Right lobe of liver (tissue), 6 donors: ENCODE data around the gene PPP3R1. TPM values are rescaled to one million over a fixed set of nuclear protein-coding genes. Genes with fewer than 3 reads are reported as not detected.
A peak's percentile ranks its signal among the peaks of the same experiment; 100 is the strongest.

Source experiments
- ATAC-seq, 4 donors: fragments of 200-7000 bp; cut with Tn5 transposase; one replicate each; pipeline ENCODE4 v1.9.1; 2020; ENCODE audit warnings: mild to moderate bottlenecking in 4 of 4, moderate library complexity in 4 of 4
- DNase-seq, 3 donors: peaks; one replicate each; pipeline ENCODE4 v3.0.0-alpha.2; 2020
- H3K27ac ChIP-seq, 3 donors: fragments of 200-600 bp; one replicate each; pipeline ENCODE4 v1.8.0; 2022
- H3K27me3 ChIP-seq, 2 donors: fragments of 200-600 bp; one replicate each; pipeline ENCODE4 v1.8.0; 2022
- H3K36me3 ChIP-seq, 4 donors: fragments of 200-600 bp; sonication (generic) in 1 of 4; one replicate each; pipeline versions ENCODE4 v1.5.1 to v1.8.0; 2017 to 2022; ENCODE audit warnings: control low read depth in 1 of 4
- H3K4me1 ChIP-seq, 4 donors: fragments of 200-600 bp; sonication (generic) in 1 of 4; one replicate each; pipeline versions ENCODE4 v1.5.1 to v1.8.0; 2017 to 2022; ENCODE audit warnings: control low read depth in 1 of 4
- H3K4me3 ChIP-seq, 3 donors: fragments of 200-600 bp; one replicate each; pipeline ENCODE4 v1.8.0; 2022
- H3K9me3 ChIP-seq, 4 donors: fragments of 200-600 bp; sonication (generic) in 1 of 4; one replicate each; pipeline versions ENCODE4 v1.5.1 to v1.8.0; 2017 to 2022; ENCODE audit warnings: control low read depth in 1 of 4
- POLR2A ChIP-seq: fragments of 450-650 bp; IDR thresholded peaks from one replicate; pipeline ENCODE4 v1.6.1; 2017; ENCODE audit warnings: antibody characterized with exemption, mild to moderate bottlenecking
- WGBS: methylation state at CpG from one replicate; pipeline ENCODE4 v1.1.6; 2018; ENCODE audit warnings: low coverage, low lambda C conversion rate; ENCODE audit not compliant: insufficient coverage; ENCODE audit errors: missing lambda C conversion rate; 5-methylcytosine and 5-hydroxymethylcytosine counted together
- intact Hi-C, 2 donors: fragments of 100-400 bp; cut with DNase I; formaldehyde crosslinking; loops; one replicate each; pipeline versions ENCODE4 v1.11.2 to v1.14.1; 2022
- total RNA-seq, 6 experiments: library from RNA; depleted of rRNA in 2 of 6; stranded (reverse); fragments of >200 nt in 2 of 6; fragmentation: NEBNext Ultra II Directional in 3 of 6; extraction: Animal tissue kit (Norgen Biotek cat#: 25700) in 3 of 6; gene quantifications; one replicate each; pipeline versions ENCODE4 v1.1.0 to v1.2.4, GENCODE V29; 2016 to 2023
- TF ChIP-seq, protein P1 (sequence below), 4 donors: fragments of 200-600 bp in 3 of 4; fragments of 450-650 bp in 1 of 4; IDR thresholded peaks; one replicate each; pipeline versions ENCODE4 v1.5.1 to v1.8.0; 2016 to 2022; ENCODE audit warnings: antibody characterized with exemption in 4 of 4, mild to moderate bottlenecking in 2 of 4
- donor health status: DM: no; HTN: yes; CAD: no.
- donor health status: DM: no; HTN: no; CAD: no.
- donor health status: DM: no; HTN: no; CAD: no.
- donor health status: DM: no; HTN: yes; CAD: no.
- donor health status: DM: no; HTN: yes; CAD: no.

PPP3R1 gene
- total RNA-seq, 6 experiments from 2014 or later, result 21.0 to 37.9 (median 27.2) TPM

DNA sequence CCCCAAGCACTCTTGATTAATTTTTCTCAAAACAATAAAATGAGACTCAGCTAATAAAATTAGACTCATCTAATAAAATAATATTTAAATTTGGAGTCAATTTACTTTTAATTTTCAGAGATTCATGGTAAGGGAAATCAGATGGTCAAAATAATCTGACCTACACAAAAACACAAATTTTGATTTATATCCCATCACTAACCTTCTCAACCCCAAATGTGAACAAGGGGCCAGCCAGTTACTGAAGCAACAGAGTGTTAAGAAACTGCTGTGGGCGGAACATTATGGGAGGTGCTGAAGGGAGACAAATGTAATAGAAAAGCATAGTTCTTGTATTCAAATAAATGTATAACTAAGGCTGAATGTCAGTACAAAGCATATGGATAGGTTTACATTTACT lies 28.5 kb upstream of the PPP3R1 start:
- DNase-seq, result no peak
- H3K4me1 ChIP-seq, result peaks cover 0 to 18% (median 5%) of the 10 kb centered on the region in 4 donors
- no peak overlapping the region for H3K4me3 ChIP-seq
- H3K36me3 ChIP-seq, result no peaks in the 10 kb centered on the region
- H3K9me3 ChIP-seq, result no peaks in the 10 kb centered on the region
- no peak for TF ChIP-seq POLR2A
- TF ChIP-seq, protein P1, sequence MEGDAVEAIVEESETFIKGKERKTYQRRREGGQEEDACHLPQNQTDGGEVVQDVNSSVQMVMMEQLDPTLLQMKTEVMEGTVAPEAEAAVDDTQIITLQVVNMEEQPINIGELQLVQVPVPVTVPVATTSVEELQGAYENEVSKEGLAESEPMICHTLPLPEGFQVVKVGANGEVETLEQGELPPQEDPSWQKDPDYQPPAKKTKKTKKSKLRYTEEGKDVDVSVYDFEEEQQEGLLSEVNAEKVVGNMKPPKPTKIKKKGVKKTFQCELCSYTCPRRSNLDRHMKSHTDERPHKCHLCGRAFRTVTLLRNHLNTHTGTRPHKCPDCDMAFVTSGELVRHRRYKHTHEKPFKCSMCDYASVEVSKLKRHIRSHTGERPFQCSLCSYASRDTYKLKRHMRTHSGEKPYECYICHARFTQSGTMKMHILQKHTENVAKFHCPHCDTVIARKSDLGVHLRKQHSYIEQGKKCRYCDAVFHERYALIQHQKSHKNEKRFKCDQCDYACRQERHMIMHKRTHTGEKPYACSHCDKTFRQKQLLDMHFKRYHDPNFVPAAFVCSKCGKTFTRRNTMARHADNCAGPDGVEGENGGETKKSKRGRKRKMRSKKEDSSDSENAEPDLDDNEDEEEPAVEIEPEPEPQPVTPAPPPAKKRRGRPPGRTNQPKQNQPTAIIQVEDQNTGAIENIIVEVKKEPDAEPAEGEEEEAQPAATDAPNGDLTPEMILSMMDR (IDR thresholded peaks at IDR 0.05), result no peak
- WGBS, result 71% methylated on average over 1 of the region's 1 CpG
- peak overlapping the region in 1 of 3 donors; percentile 53 for H3K27ac ChIP-seq
- intact Hi-C loops, result loop anchor here in 1 of 2 donors (5.0 kb wide), 1 partner anchor 158 kb away; no protein-coding TSS in a partner anchor
- no peaks in the 10 kb centered on the region for H3K27me3 ChIP-seq
- no peak for ATAC-seq

DNA sequence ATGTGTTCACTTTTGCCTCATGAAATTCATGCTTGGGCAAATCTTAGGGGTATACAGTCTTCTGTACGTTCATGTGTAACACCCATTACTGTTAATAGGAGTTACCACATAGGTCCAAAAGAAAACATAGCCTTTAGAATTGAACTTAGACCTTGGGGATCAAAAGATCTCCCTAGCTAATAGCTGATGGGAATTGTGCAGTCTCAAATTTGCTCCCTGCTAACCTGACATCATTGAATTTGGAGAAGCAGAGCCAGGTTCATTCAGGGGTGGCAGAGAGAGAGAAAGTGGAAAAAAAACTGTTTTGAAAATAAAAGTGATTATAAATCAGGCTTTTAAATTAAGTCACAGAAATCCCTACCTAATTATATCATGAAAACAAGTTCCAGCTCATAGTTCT lies 28.0 kb upstream of the PPP3R1 start:
- H3K27me3 ChIP-seq, result no peaks in the 10 kb centered on the region
- intact Hi-C loops, result loop anchor here in 1 of 2 donors (5.0 kb wide), 1 partner anchor 158 kb away; no protein-coding TSS in a partner anchor
- ATAC-seq (peak; percentile 80 to 85 (median 83)), DNase-seq (no peak)
- no peaks in the 10 kb centered on the region for H3K36me3 ChIP-seq
- TF ChIP-seq, protein P1 (IDR thresholded peaks at IDR 0.05), result no peak
- TF ChIP-seq POLR2A, result no peak
- no peaks in the 10 kb centered on the region for H3K9me3 ChIP-seq
- peak overlapping the region in 1 of 3 donors; percentile 53 for H3K27ac ChIP-seq
- WGBS, result 21% methylated on average over 1 of the region's 1 CpG
- no peak overlapping the region for H3K4me3 ChIP-seq
- H3K4me1 ChIP-seq, result peaks cover 0 to 18% (median 5%) of the 10 kb centered on the region in 4 donors

DNA sequence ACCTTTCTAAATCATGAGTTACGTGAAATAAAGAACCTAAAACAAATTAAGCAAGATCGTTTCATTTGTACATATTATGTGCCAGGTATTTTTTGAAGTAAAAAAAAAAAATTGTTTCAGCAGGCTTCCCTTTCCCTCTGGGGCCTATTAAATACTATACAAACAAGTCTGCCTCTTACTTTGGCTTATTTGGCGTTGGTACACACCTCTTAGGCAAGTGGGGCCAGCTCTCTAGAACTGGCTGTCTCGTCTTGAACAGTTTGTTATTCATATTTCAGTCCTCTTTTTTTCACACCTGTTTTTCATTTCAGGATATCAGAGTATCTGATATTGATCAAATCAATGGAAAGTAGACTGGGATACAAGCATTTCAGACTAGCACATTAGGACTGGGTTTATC lies 27.4 kb upstream of the PPP3R1 start:
- Histone ChIP-seq H3K36me3 (no peaks in the 10 kb centered on the region), H3K27me3 (no peaks in the 10 kb centered on the region), H3K4me3 (no peak overlapping the region), H3K4me1 (peaks cover 0 to 18% (median 5%) of the 10 kb centered on the region in 4 donors), H3K9me3 (no peaks in the 10 kb centered on the region), H3K27ac (peak overlapping the region in 1 of 3 donors; percentile 53)
- TF ChIP-seq, protein P1 (IDR thresholded peaks at IDR 0.05), result no peak
- TF ChIP-seq POLR2A, result no peak
- WGBS, result 30% methylated on average over 4 of the region's 4 CpGs
- ATAC-seq (peak; percentile 65 to 87 (median 77)), DNase-seq (no peak)
- intact Hi-C loops, result loop anchor here in 1 of 2 donors (5.0 kb wide), 1 partner anchor 157 kb away; no protein-coding TSS in a partner anchor

DNA sequence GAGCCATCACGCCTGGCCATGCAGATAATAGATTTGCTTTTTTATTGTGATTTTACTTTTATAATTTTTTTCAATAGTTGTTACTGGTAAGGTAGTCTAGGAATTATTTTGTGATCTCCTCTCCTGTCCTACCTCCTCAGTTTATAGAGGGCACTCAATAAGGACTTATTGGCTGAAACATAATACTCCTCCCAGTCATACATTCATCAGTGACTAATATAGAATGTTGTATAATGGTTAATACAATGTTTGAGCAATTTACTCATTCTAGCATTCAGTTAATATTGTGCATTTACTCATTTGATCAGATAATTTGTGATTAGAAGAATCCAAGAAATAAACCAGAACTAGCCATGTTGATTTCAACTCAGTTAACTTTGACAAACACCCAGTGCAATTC lies 25.8 kb upstream of the PPP3R1 start:
- H3K27ac ChIP-seq, result no peak overlapping the region
- intact Hi-C loops, result no loop called here
- no peak for ATAC-seq
- no peak overlapping the region for H3K4me3 ChIP-seq
- H3K4me1 ChIP-seq, result peaks cover 0 to 18% (median 5%) of the 10 kb centered on the region in 4 donors
- no peaks in the 10 kb centered on the region for H3K27me3 ChIP-seq
- H3K9me3 ChIP-seq, result no peaks in the 10 kb centered on the region
- DNase-seq, result no peak
- 37% methylated on average over 1 of the region's 1 CpG for WGBS
- H3K36me3 ChIP-seq, result no peaks in the 10 kb centered on the region
- TF ChIP-seq POLR2A, result no peak
- TF ChIP-seq, protein P1 (IDR thresholded peaks at IDR 0.05), result no peak

DNA sequence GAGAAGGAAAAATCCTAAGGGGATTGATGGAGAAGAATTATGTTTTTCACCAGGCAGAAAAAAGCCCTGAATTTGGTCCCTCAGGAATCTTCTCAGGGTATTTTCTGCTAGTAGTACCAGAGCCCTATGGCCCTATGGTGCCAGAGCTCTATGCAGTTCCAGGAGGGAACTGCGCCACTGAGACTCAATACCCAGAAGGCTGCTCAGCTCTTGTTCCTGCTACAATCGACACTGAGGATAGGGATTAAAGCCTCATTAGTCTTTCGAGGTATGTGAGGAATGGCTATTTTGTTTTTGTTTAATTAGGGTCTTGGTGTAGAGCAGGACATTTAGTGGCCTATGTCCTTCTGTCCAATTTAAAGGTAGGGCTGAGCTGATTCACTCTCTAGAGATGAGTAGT lies 21.7 kb upstream of the PPP3R1 start:
- Histone ChIP-seq H3K36me3 (no peaks in the 10 kb centered on the region), H3K4me3 (no peak overlapping the region), H3K27ac (no peak overlapping the region), H3K4me1 (no peaks in the 10 kb centered on the region), H3K27me3 (no peaks in the 10 kb centered on the region), H3K9me3 (no peaks in the 10 kb centered on the region)
- DNase-seq (no peak), ATAC-seq (no peak)
- TF ChIP-seq, protein P1 (IDR thresholded peaks at IDR 0.05), result no peak
- TF ChIP-seq POLR2A, result no peak
- 30% methylated on average over 2 of the region's 3 CpGs for WGBS
- intact Hi-C loops, result no loop called here
